Activated CD4-positive, alpha-beta T cell treated with anti-CD3 and anti-CD28 coated beads for 4 hours (primary cell): ENCODE results near the gene KIF5C.

ENCODE experiments used
- DNase-seq, 2 donors: peaks; one replicate each; pipeline ENCODE4 v3.0.0-alpha.2; 2020

KIF5C gene

DNA sequence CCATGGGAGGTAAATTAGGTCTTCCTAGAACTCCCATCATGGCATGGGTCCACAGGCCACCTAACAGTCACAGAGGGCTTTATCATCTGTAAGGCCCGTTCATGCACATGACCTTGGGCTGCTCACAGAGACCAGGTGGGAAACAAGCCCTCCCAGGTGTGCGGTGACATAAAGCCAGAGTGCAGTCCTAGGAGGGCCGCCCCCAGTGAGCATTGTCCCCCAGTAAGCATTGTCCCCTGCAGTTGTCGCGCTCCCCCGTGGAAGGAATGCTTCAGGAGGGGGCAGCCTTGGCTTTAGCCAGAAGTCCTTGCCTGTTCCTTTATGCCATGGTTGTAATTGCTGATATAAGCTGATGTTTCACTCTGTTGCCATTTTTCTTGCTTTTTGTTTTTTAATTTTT lies 121.8 kb downstream of the KIF5C start:
- DNase-seq, result no peak

GRCh38 chr2:148998165-148998830 lies 123.3 kb downstream of the KIF5C start:
- DNase-seq, result no peak

- no peak for DNase-seq
Measured at GRCh38 chr2:148998831-148999200, 123.8 kb downstream of the KIF5C start.

DNA sequence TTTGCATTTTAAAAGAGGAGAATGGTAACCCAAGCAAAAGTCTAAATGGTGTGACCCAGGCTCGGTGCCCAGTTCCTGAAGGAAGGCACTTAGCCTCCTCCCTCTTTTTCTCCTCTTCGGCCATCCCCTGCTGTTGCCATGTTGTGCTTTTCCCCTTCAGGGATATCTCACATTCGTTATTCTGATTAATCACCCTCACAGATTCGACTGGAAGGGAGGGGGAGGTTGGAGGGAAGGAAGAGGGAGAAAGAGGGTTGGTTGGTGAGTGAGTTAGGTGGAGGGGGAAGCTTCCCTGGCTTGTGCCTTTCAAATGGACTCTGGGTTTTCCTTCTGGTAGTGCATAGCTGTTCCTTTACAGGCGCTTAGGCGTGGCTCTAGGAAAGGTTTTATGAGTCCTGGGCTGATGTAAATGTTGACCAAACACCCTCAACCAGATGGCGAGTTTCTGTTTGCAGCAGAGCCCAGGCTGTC lies 124.5 kb downstream of the KIF5C start:
- DNase-seq, result no peak

DNA sequence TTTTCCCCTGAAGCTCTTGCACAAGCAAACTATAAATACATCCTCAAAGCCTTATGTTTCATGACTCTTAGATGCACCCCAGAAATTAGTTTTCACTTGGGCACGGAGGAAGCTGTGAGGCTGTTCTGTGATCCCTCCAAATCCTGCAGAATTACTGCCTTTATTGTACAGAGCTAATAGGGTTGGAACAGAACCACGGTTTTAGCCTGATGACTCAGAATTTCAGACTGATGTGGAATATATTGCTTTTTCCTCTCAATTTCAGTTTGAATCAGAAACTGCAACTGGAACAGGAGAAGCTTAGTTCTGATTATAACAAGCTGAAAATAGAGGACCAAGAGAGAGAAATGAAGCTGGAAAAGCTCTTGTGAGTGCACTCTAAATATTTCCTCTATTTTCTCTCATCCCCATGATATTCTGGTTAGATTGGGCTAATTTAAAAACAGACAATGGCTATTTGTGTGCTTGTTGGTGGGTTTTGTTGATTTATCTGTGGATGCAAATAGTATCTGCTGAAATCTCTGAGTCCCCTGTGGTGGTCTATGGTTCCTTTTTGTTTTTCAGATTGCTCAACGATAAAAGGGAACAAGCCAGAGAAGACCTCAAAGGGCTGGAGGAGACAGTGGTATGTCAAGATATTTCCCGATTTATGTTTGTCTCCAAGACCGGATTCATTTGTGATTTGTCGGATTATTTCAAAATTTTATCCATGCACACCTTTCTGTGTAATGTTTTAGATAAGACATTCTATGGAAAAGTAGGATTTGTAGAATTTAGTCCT lies 125.3 kb downstream of the KIF5C start:
- no peak for DNase-seq

GRCh38 chr2:149001496-149001895 lies 126.5 kb downstream of the KIF5C start:
- DNase-seq, result no peak

- no peak for DNase-seq
Measured at GRCh38 chr2:149002378-149002890, 127.4 kb downstream of the KIF5C start.

GRCh38 chr2:149002891-149003740 lies 128.1 kb downstream of the KIF5C start:
- no peak for DNase-seq

DNA sequence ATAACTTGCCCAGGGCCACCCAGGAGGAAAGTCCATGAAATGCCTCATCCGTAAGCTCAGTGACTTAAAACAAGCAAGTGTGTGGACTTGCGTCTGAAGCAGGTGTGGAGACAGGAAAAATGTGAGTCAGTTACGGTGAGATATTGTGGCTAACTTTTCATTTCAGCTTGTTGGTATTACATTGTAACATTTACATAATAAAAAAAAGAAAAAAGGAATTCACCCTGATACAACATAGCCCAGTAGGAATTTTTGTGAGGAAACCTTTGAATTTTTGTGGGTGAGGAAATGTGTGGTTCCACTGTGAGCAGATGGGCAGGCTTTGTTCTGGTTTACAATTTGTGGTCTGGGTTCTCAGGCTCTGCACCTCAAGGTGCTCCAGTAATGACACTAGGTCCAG lies 129.8 kb downstream of the KIF5C start:
- DNase-seq, result no peak

- no peak for DNase-seq
Measured at GRCh38 chr2:149005471-149006077, 130.5 kb downstream of the KIF5C start.

- DNase-seq, result no peak
Measured at GRCh38 chr2:149006883-149007543, 132.0 kb downstream of the KIF5C start.

DNA sequence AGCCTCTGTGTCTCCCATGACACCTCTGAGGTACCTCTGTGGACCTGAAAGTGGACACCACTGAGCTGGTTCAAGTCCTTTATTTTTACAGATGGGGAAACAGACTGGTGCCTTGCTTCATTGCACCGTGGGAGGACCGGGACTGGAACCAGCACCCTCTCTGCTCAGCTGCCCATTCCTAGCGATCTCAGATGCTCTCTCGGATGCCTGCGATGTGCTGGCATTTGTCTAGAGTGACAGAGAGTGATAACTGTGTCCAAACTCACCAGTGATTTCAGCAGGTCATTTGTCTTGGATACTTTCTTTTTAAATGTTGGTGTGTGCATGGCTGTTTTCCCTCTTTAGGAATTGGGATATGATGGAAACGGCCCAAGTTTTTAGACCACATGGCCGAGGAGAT lies 133.4 kb downstream of the KIF5C start:
- DNase-seq, result no peak

DNA sequence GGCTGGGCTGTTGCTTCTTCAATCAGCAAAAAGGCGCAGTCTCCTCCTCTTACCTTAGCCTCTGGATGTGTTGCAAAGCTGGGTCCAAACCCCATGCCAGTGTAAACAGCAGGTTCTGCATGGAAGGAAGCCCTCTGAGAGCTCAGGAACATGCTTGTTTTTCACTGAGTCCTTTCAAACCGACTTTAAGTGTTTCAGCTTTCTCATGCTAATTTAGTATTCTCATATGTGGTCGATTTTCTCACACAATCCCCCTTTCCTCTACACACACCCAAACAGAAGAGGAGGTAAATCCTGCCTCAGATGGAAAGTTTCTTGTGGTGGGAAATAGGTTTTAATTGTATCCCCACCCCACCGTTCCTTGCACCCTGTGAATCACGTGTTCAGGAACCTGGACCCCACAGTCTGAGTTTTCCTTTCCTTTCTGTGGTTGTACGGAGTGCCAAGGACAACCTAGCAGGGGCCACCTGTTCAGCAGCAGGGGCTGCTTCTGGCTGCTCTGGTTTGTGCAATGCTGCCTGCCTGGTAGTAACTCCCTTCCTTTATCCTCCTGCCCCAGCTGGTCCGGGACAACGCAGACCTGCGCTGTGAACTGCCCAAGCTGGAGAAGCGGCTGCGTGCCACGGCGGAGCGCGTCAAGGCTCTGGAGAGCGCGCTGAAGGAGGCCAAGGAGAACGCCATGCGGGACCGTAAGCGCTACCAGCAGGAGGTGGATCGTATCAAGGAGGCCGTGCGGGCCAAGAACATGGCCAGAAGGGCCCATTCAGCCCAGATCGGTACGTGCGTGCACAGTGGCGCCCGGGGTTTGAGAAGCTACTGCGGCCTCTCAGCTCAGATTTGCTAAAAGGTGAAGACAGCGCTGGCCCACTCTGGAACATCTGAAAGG lies 134.8 kb downstream of the KIF5C start:
- no peak for DNase-seq

DNA sequence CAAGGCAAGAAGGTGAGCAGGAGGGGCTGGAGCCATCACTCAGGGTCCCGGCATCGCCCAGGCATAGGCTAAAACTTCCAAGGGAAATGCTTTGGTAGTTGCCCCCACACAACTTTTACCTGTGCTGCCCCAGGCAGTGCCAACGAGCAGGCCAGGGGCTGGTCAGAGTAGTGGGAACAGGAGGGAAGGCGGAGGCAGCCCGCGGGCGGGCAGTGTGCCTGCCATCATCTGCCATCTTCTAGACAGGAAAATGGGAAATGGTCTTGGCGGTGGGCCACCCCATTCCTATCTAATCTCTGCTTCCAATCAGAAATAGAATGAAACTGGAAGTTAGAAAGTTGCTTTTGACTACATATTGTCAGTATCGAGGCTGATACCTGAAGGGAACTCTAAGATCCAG lies 137.5 kb downstream of the KIF5C start:
- no peak for DNase-seq

DNA sequence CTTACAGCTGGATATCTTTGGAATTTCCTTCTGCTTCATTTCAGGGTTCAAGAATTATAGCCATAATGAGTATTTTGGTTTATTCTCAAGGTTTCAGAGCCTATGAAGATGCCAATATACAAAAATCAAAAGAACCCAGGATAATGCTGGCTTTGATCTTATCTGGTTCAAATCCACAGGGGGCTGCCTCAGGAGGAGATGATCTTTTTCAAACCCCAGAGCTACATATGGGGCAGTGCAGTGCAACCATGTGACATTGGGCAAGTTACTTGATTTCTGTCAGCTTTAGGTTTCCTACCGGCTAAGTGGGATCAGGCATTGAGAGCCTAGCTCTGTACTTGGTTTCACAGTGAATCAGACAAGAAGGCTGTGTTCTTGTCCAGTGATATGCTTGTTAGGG lies 140.5 kb downstream of the KIF5C start:
- no peak for DNase-seq

DNA sequence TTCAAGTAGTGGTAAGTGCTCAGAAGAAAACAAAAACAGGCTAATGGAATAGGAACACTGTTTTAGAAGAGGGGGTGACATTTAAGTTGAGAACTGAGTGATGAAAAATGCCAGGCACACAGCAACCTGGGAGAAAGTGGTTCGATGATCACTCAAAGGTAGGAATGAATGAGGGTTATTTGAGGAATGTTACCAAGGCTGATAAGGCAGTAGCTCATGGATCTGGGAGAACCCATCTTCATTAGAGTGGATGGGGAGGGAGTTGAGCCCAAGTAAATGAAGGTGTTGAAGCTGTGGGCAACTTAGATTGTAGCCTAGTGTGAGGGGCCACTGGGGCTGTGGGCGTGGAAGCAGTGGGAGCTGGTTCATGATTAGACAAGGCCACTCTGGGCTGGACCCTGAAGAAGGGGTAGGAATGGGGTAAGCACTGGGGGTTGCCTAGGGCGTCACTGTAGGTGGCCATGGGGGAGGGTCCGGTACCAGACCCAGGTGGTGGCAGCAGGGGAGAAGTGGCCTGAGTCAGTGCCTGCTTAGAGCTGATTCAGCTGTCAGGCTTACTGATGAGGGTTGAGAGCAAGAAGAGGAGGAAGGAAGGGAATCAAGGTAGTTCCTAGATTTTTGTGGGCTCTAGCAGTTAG lies 141.0 kb downstream of the KIF5C start:
- DNase-seq, result no peak

DNA sequence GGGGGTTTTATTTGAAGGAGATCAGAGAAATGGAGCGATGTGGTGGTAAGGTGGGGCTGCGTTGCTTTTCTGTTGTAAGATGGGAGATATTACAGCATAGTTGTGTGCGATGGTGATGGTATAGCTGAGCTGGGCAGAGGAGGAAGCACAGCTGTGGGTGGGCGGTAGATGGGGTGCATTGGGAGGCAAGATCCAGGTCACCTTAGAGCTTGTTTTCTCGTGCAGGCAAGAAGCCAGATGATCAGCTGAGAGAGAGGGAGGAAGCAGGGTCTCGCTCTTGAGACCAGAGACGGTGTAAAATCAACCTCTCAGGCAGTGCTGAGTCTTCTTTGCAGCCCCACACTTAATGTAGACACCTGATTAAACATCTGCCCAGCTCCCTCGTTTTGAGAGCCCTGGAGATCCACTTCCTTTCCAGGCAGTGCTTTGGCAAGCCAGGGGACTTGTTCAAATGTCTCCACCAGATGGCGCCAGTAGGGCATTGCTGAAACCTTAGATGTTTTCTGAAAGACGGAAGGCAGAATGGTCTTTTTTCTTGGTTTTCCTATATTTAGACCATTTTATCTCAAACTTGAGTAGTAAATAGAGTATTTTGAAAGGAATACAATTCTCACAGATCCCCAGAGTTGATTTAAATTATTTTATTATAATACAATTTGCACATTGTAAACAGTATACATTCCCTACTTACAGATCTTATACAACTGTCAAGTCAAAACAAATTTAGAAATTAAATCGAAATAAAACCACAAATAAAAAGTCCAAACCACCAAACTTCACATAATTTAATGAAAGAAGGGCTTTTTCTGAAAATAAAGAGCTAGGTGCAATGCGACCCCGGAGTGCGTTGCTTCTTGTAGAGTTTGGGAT lies 142.3 kb downstream of the KIF5C start:
- DNase-seq, result peak; percentile 65 to 76

- DNase-seq, result no peak
Measured at GRCh38 chr2:149018981-149019380, 144.0 kb downstream of the KIF5C start.

- DNase-seq, result no peak
Measured at GRCh38 chr2:149019768-149020167, 144.7 kb downstream of the KIF5C start.

GRCh38 chr2:149020432-149020851 lies 145.4 kb downstream of the KIF5C start:
- DNase-seq, result no peak
